Heart right ventricle (tissue), 16 donors: ENCODE measurements around the gene CEP170B. TPM values are rescaled to one million over a fixed set of nuclear protein-coding genes. Genes with fewer than 3 reads are reported as not detected.
A peak's percentile ranks its signal among the peaks of the same experiment; 100 is the strongest.

ENCODE experiments used
- ATAC-seq, 8 donors: fragments of 200-7000 bp; cut with Tn5 transposase; one replicate each; pipeline ENCODE4 v1.9.1; 2020; ENCODE audit warnings: mild to moderate bottlenecking in 8 of 8, moderate library complexity in 8 of 8, moderate number of reproducible peaks in 1 of 8
- DNase-seq, 2 donors: peaks; one replicate each; pipeline ENCODE4 v3.0.0-alpha.2; 2020
- H3K27ac ChIP-seq, 10 donors: fragments of 200-600 bp; sonication (generic) in 2 of 10; one replicate each; pipeline versions ENCODE4 v1.5.0 to v1.8.0; 2020 to 2022; ENCODE audit warnings: mild to moderate bottlenecking in 3 of 10
- H3K27me3 ChIP-seq, 7 donors: fragments of 200-600 bp; one replicate each; pipeline ENCODE4 v1.8.0; 2021 to 2022; ENCODE audit warnings: mild to moderate bottlenecking in 2 of 7
- H3K36me3 ChIP-seq, 9 donors: fragments of 200-600 bp; sonication (generic) in 1 of 9; one replicate each; pipeline versions ENCODE4 v1.5.0 to v1.8.0; 2020 to 2022; ENCODE audit warnings: mild to moderate bottlenecking in 2 of 9
- H3K4me1 ChIP-seq, 9 donors: fragments of 200-600 bp; sonication (generic) in 1 of 9; one replicate each; pipeline versions ENCODE4 v1.5.0 to v1.8.0; 2020 to 2022; ENCODE audit warnings: mild to moderate bottlenecking in 4 of 9
- H3K4me3 ChIP-seq, 10 donors: fragments of 200-600 bp; sonication (generic) in 2 of 10; one replicate each; pipeline versions ENCODE4 v1.5.0 to v1.8.0; 2020 to 2022; ENCODE audit warnings: mild to moderate bottlenecking in 7 of 10, moderate library complexity in 2 of 10
- H3K9me3 ChIP-seq, 11 donors: fragments of 200-600 bp in 10 of 11; sonication (generic) in 2 of 11; one replicate each; pipeline versions ENCODE4 v1.5.0 to v1.8.0; 2013 to 2022; ENCODE audit warnings: mild to moderate bottlenecking in 2 of 11, control low read depth in 1 of 11, moderate library complexity in 1 of 11
- CTCF ChIP-seq, 9 donors: fragments of 200-600 bp; sonication (generic) in 2 of 9; IDR thresholded peaks; one replicate each; pipeline versions ENCODE4 v1.5.0 to v1.8.0; 2021 to 2022; ENCODE audit warnings: antibody characterized with exemption in 9 of 9, mild to moderate bottlenecking in 5 of 9, moderate library complexity in 1 of 9
- WGBS, 2 donors: extraction: QIAGEN DNeasy Blood & Tissue Kit; methylation state at CpG; one replicate each; pipeline ENCODE4 v1.1.7; 2013; ENCODE audit warnings: inconsistent platforms in 1 of 2; 5-methylcytosine and 5-hydroxymethylcytosine counted together
- intact Hi-C, 10 donors: fragments of 100-400 bp; cut with DNase I; formaldehyde crosslinking; loops; one replicate each; pipeline versions ENCODE4 v1.11.1 to v1.14.2; 2022
- polyA plus RNA-seq, 2 donors: library from polyadenylated mRNA; stranded (reverse); fragments of 200-250 nt; gene quantifications; one replicate each; pipeline ENCODE4 v1.2.3, GENCODE V29; 2013
- total RNA-seq, 10 donors: library from RNA; stranded (reverse); fragmentation: NEBNext Ultra II Directional in 3 of 10; extraction: Animal tissue kit (Norgen Biotek cat#: 25700) in 3 of 10; gene quantifications; one replicate each; pipeline versions ENCODE4 v1.2.1 to v1.2.4, GENCODE V29; 2021 to 2023
- donor health status: Arrhythmogenic right ventricular cardiomyopathy.
- donor health status: ischemic (EF 13 %, LVEDD 7.1; RV severe dilation, severe dysfunction).
- donor health status: healthy with polysubstance abuse.
- donor health status: DM: no; HTN: yes; CAD: no.
- donor health status: DM: no; HTN: no; CAD: no.
- donor health status: ischemic (EF 25% LVEDD 6.9; RV normal size, moderate dysfunction).
- donor health status: ischemic (EF 25% LVEDD 5.7; RV mildly dilated, moderate dysfunction).
- donor health status: healthy.
- donor health status: DM: yes; HTN: yes; CAD: no.
- donor health status: Ischemic cardiomyopathy.
- donor health status: ischemic (EF 35%, LVEDD 5.7; RV mildly dilated, moderate dysfunction).
- donor health status: nonischemic (EF 11% LVEDD 7.7; RV severe dilation, severe dysfunction).
- donor health status: DM: yes; HTN: yes; CAD: no.
- donor health status: PGD.
- donor health status: ischemic (EF 29% LVEDD 5.4; RV normal size, mild dysfunction).
- donor health status: nonischemic (EF 23%, LVEDD 6.1; RV moderate dilation, normal function).

The CEP170B gene
- total and polyA plus RNA-seq, 12 donors: 6.8 to 13.6 (median 11.8) TPM

DNA sequence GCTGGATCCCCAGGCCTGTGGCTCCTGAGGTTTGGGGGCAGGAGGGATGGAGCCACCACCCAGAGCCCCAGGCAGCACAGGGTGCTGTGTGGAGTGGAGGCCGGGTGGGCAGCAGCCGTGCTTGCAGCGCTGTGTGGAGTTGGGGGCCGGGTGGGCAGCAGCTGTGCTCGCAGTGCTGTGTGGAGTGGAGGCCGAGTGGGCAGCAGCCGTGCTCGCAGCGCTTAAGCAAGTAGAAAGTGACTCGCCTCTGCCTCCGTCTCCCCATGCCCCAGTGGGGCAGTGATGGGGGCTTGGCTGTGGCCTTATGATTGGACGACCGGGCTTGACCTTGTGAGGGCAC, 10.3 kb downstream of the CEP170B start:
- TF ChIP-seq CTCF (IDR thresholded peaks at IDR 0.05): no peak
- H3K4me3 ChIP-seq: no peak overlapping the region
- WGBS, 2 donors: 96 to 98% methylated on average over 13 of the region's 13 CpGs
- DNase-seq (peak in 1 of 2 donors; percentile 7), ATAC-seq (no peak)
- no peaks in the 10 kb centered on the region for H3K9me3 ChIP-seq
- H3K27ac ChIP-seq: no peak overlapping the region
- H3K27me3 ChIP-seq: no peaks in the 10 kb centered on the region
- H3K4me1 ChIP-seq: peaks cover 0 to 12% (median 4%) of the 10 kb centered on the region in 9 donors
- H3K36me3 ChIP-seq: peaks cover 0 to 27% (median 0%) of the 10 kb centered on the region in 9 donors
- intact Hi-C loops: no loop called here

DNA sequence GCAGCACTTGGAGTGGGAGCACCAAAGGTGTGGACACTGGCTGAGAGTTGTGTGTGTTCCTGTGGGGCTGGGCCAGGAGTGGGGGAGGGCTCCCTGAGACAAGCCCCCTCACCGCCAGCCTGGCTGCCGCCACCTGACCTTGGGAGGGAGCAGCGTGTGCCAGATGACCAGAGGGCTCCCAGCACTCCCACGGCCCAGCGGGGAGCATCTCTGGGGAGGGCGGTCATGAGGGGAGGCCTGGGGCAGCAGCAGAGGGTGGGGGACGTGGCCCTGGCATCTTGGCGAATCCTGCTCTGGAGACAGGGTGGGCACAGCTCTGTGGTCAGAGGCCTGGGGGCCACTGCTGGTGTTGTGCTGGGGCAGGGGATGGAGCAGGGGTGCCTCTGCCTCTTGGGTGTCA, 10.7 kb downstream of the CEP170B start:
- no peak for TF ChIP-seq CTCF (IDR thresholded peaks at IDR 0.05)
- Histone ChIP-seq H3K36me3 (peaks cover 0 to 31% (median 0%) of the 10 kb centered on the region in 9 donors), H3K27ac (no peak overlapping the region), H3K4me3 (no peak overlapping the region), H3K4me1 (peaks cover 0 to 13% (median 4%) of the 10 kb centered on the region in 9 donors), H3K27me3 (no peaks in the 10 kb centered on the region), H3K9me3 (no peaks in the 10 kb centered on the region)
- intact Hi-C loops: no loop called here
- WGBS, 2 donors: 93 to 96% methylated on average over 8 of the region's 8 CpGs
- ATAC-seq: peak in 1 of 8 donors; percentile 2
- peak in 1 of 2 donors; percentile 7 for DNase-seq

DNA sequence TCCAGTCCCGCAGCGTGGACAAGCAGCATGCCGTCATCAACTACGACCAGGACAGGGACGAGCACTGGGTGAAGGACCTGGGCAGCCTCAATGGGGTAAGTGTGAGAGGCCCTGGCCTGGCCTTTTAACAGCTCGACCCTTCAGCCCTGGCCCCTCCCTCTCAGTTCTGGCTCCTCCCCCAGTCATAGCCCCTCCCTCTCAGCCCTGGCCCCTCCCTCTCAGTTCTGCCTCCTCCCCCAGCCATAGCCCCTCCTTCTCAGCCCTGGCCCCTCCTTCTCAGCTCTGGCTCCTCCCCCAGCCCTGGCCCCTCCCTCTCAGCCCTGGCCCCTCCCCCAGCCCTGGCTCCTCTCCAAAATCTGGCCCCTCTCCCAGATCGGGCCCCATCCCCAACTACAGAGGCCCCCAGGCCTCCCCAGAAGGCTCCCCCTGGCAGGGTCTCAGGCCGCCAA, 11.2 kb downstream of the CEP170B start:
- 79 to 87% methylated on average over 6 to 8 of the region's 8 CpGs for WGBS, 2 donors
- no peak for TF ChIP-seq CTCF (IDR thresholded peaks at IDR 0.05)
- H3K27ac ChIP-seq: no peak overlapping the region
- no peaks in the 10 kb centered on the region for H3K27me3 ChIP-seq
- intact Hi-C loops: no loop called here
- no peak overlapping the region for H3K4me3 ChIP-seq
- DNase-seq: peak in 1 of 2 donors; percentile 28
- H3K36me3 ChIP-seq: peaks cover 0 to 33% (median 0%) of the 10 kb centered on the region in 9 donors
- H3K4me1 ChIP-seq: peaks cover 0 to 18% (median 4%) of the 10 kb centered on the region in 9 donors
- H3K9me3 ChIP-seq: no peaks in the 10 kb centered on the region
- peak in 6 of 8 donors; percentile 4 to 34 (median 18) for ATAC-seq

- H3K9me3 ChIP-seq: no peaks in the 10 kb centered on the region
Observed at GRCh38 chr14:104877066-104877805, 12.2 kb downstream of the CEP170B start.

More at GRCh38 chr14:104877066-104877805, 12.2 kb downstream of the CEP170B start:
- Histone ChIP-seq H3K27ac (no peak overlapping the region), H3K4me1 (peaks cover 0 to 25% (median 6%) of the 10 kb centered on the region in 9 donors), H3K4me3 (no peak overlapping the region), H3K36me3 (peaks cover 0 to 33% (median 0%) of the 10 kb centered on the region in 9 donors), H3K27me3 (no peaks in the 10 kb centered on the region)
- intact Hi-C loops: no loop called here
- 85 to 87% methylated on average over 14 of the region's 14 CpGs for WGBS, 2 donors
- no peak for TF ChIP-seq CTCF (IDR thresholded peaks at IDR 0.05)
- DNase-seq (peak in 1 of 2 donors; percentile 7), ATAC-seq (no peak)
